ENCODE measurements around the gene SYNC. TPM values are rescaled to one million over a fixed set of nuclear protein-coding genes. Genes with fewer than 3 reads are reported as not detected.

The SYNC gene
- total RNA-seq (2014; rRNA removed; shearing (Covaris generic); ENCODE audit: low replicate concordance) = 50.0 and 51.2 TPM in 2 replicates

GRCh38 chr1:32702599-32703478 lies at the start of gene SYNC:
Gene SYNC, minus strand, starts transcription at chr1:32702770. Its CDS starts 110 bp downstream, at chr1:32702660.
- peak; percentile 92 for DNase-seq
- H3K9me3 ChIP-seq = peaks cover 2% of the 10 kb centered on the region; the same call in 1 of the 2 replicates
- peak within 1 kb of the TSS; percentile 79 for H3K4me3 ChIP-seq
- H3K27me3 ChIP-seq = no peaks in the 10 kb centered on the region
- H3K36me3 ChIP-seq = peaks cover 3% of the 10 kb centered on the region

- no peak for DNase-seq
- no peaks in the 10 kb centered on the region for H3K27me3 ChIP-seq
- H3K4me3 ChIP-seq = no peak overlapping the region
- H3K36me3 ChIP-seq = no peaks in the 10 kb centered on the region
- no peaks in the 10 kb centered on the region for H3K9me3 ChIP-seq
Measured at GRCh38 chr1:32749771-32750170, 47.2 kb upstream of the SYNC start.

GRCh38 chr1:32749332-32749731 lies 46.8 kb upstream of the SYNC start:
- Histone ChIP-seq H3K27me3 (no peaks in the 10 kb centered on the region), H3K9me3 (no peaks in the 10 kb centered on the region), H3K36me3 (no peaks in the 10 kb centered on the region), H3K4me3 (no peak overlapping the region)
- DNase-seq = no peak

GRCh38 chr1:32748926-32749325 lies 46.4 kb upstream of the SYNC start:
- H3K9me3 ChIP-seq = no peaks in the 10 kb centered on the region
- H3K4me3 ChIP-seq = no peak overlapping the region
- DNase-seq = no peak
- no peaks in the 10 kb centered on the region for H3K27me3 ChIP-seq
- no peaks in the 10 kb centered on the region for H3K36me3 ChIP-seq

GRCh38 chr1:32748348-32748747 lies 45.8 kb upstream of the SYNC start:
- Histone ChIP-seq H3K4me3 (no peak overlapping the region), H3K27me3 (no peaks in the 10 kb centered on the region), H3K36me3 (no peaks in the 10 kb centered on the region), H3K9me3 (no peaks in the 10 kb centered on the region)
- DNase-seq = no peak

- DNase-seq = no peak
- H3K4me3 ChIP-seq = no peak overlapping the region
- no peaks in the 10 kb centered on the region for H3K9me3 ChIP-seq
- H3K36me3 ChIP-seq = no peaks in the 10 kb centered on the region
- H3K27me3 ChIP-seq = no peaks in the 10 kb centered on the region
Measured at GRCh38 chr1:32746130-32746529, 43.6 kb upstream of the SYNC start.

- H3K27me3 ChIP-seq = no peaks in the 10 kb centered on the region
- no peak overlapping the region for H3K4me3 ChIP-seq
- no peaks in the 10 kb centered on the region for H3K36me3 ChIP-seq
- DNase-seq = no peak
- no peaks in the 10 kb centered on the region for H3K9me3 ChIP-seq
Measured at GRCh38 chr1:32744071-32744425, 41.5 kb upstream of the SYNC start.

- no peaks in the 10 kb centered on the region for H3K36me3 ChIP-seq
- H3K4me3 ChIP-seq = no peak overlapping the region
- peak; percentile 31 for DNase-seq
- H3K9me3 ChIP-seq = no peaks in the 10 kb centered on the region
- H3K27me3 ChIP-seq = no peaks in the 10 kb centered on the region
Measured at GRCh38 chr1:32743380-32744070, 41.0 kb upstream of the SYNC start.

- no peaks in the 10 kb centered on the region for H3K27me3 ChIP-seq
- H3K9me3 ChIP-seq = no peaks in the 10 kb centered on the region
- H3K36me3 ChIP-seq = no peaks in the 10 kb centered on the region
- no peak for DNase-seq
- H3K4me3 ChIP-seq = no peak overlapping the region
Measured at GRCh38 chr1:32742956-32743355, 40.4 kb upstream of the SYNC start.

GRCh38 chr1:32742199-32742947 lies 39.8 kb upstream of the SYNC start:
- no peaks in the 10 kb centered on the region for H3K27me3 ChIP-seq
- H3K9me3 ChIP-seq = no peaks in the 10 kb centered on the region
- H3K4me3 ChIP-seq = peak overlapping the region; percentile 47
- H3K36me3 ChIP-seq = no peaks in the 10 kb centered on the region
- DNase-seq = no peak

- DNase-seq = peak; percentile 36
- peak overlapping the region; percentile 60 for H3K4me3 ChIP-seq
- no peaks in the 10 kb centered on the region for H3K9me3 ChIP-seq
- H3K27me3 ChIP-seq = no peaks in the 10 kb centered on the region
- no peaks in the 10 kb centered on the region for H3K36me3 ChIP-seq
Measured at GRCh38 chr1:32741413-32742198, 39.0 kb upstream of the SYNC start.

GRCh38 chr1:32741059-32741412 lies 38.5 kb upstream of the SYNC start:
- Histone ChIP-seq H3K36me3 (no peaks in the 10 kb centered on the region), H3K4me3 (peak overlapping the region; percentile 60), H3K27me3 (no peaks in the 10 kb centered on the region), H3K9me3 (no peaks in the 10 kb centered on the region)
- no peak for DNase-seq

GRCh38 chr1:32736812-32737791 lies 34.5 kb upstream of the SYNC start:
- Histone ChIP-seq H3K4me3 (no peak overlapping the region), H3K27me3 (no peaks in the 10 kb centered on the region), H3K36me3 (no peaks in the 10 kb centered on the region), H3K9me3 (no peaks in the 10 kb centered on the region)
- no peak for DNase-seq

- DNase-seq = no peak
Measured at GRCh38 chr1:32733582-32734321, 31.2 kb upstream of the SYNC start.

More at GRCh38 chr1:32733582-32734321, 31.2 kb upstream of the SYNC start:
- no peak overlapping the region for H3K4me3 ChIP-seq
- H3K9me3 ChIP-seq = no peaks in the 10 kb centered on the region
- no peaks in the 10 kb centered on the region for H3K36me3 ChIP-seq
- H3K27me3 ChIP-seq = no peaks in the 10 kb centered on the region
